ENCODE results near the gene ZMIZ2. TPM values are rescaled to one million over a fixed set of nuclear protein-coding genes. Genes with fewer than 3 reads are reported as not detected.

Gene ZMIZ2
- total and polyA plus RNA-seq, 2 experiments from 2014 or later = 15.5 to 46.1 TPM

DNA sequence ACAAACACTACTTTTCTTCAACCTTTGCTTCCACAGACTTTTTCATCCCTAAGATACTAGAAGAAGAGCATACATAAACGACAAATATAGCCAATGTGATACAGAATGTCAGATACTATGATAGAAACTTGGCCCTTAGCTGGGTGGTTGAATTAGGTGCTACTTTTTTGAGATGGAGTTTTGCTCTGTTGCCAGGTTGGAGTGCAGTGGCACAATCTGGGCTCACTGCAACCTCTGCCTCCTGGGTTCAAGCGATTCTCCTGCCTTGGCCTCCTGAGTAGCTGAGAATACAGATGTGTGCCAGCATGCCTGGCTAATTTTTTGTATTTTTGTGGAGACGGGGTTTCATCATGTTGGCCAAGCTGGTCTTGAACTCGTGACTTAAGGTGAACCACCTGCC lies 51.3 kb downstream of the ZMIZ2 start:
- Histone ChIP-seq H3K4me3 (no peak overlapping the region), H3K4me2 (no peak overlapping the region), H3K27ac (ENCODE audit: low read depth) (peak overlapping the region; percentile 87), H3K79me2 (replicated peaks; ENCODE audit: insufficient read depth) (peaks cover 50% of the 10 kb centered on the region), H3K4me1 (ENCODE audit: insufficient read depth) (peaks cover 14% of the 10 kb centered on the region), H2AFZ (no peak overlapping the region), H3K36me3 (ENCODE audit: insufficient read depth) (peaks cover 58% of the 10 kb centered on the region), H3K9me2 (ENCODE audit: insufficient read depth) (no peaks in the 10 kb centered on the region), H3K27me3 (ENCODE audit: insufficient read depth) (no peaks in the 10 kb centered on the region), H4K20me1 (replicated peaks; ENCODE audit: insufficient read depth) (peaks cover 53% of the 10 kb centered on the region), H3F3A (replicated peaks; ENCODE audit: low read depth) (peaks cover 69% of the 10 kb centered on the region)
- H3K36me3 Mint-ChIP-seq (ENCODE audit: low read depth) = peaks cover 81% of the 10 kb centered on the region
- H3K27me3 Mint-ChIP-seq (ENCODE audit: insufficient read depth, low read depth, poor library complexity) = peaks cover 35% of the 10 kb centered on the region
- TF ChIP-seq NANOG (IDR thresholded peaks at IDR 0.05; ENCODE audit: borderline replicate concordance) (no peak), EZH2 (IDR thresholded peaks at IDR 0.05; ENCODE audit: low read depth, unreplicated experiment) (no peak), POLR2AphosphoS5 (IDR thresholded peaks at IDR 0.05; ENCODE audit: low read depth) (no peak), EZH2phosphoT487 (IDR thresholded peaks at IDR 0.05; ENCODE audit: unreplicated experiment) (no peak), ZNF114 (CRISPR knock-in tag; IDR thresholded peaks at IDR 0.05) (no peak), STAT1 (IDR thresholded peaks at IDR 0.05; ENCODE audit: unreplicated experiment) (no peak), ZNF331 (CRISPR knock-in tag; IDR thresholded peaks at IDR 0.05; ENCODE audit: low read depth) (no peak), JUNB (IDR thresholded peaks at IDR 0.05; ENCODE audit: unreplicated experiment) (no peak), REST (IDR thresholded peaks at IDR 0.05; ENCODE audit: unreplicated experiment) (no peak)
- TF ChIP-seq, protein P1, sequence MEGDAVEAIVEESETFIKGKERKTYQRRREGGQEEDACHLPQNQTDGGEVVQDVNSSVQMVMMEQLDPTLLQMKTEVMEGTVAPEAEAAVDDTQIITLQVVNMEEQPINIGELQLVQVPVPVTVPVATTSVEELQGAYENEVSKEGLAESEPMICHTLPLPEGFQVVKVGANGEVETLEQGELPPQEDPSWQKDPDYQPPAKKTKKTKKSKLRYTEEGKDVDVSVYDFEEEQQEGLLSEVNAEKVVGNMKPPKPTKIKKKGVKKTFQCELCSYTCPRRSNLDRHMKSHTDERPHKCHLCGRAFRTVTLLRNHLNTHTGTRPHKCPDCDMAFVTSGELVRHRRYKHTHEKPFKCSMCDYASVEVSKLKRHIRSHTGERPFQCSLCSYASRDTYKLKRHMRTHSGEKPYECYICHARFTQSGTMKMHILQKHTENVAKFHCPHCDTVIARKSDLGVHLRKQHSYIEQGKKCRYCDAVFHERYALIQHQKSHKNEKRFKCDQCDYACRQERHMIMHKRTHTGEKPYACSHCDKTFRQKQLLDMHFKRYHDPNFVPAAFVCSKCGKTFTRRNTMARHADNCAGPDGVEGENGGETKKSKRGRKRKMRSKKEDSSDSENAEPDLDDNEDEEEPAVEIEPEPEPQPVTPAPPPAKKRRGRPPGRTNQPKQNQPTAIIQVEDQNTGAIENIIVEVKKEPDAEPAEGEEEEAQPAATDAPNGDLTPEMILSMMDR (conservative IDR thresholded peaks at IDR 0.05; ENCODE audit: low read depth in 2 of 2) = no peak
- TF ChIP-seq, protein P2, sequence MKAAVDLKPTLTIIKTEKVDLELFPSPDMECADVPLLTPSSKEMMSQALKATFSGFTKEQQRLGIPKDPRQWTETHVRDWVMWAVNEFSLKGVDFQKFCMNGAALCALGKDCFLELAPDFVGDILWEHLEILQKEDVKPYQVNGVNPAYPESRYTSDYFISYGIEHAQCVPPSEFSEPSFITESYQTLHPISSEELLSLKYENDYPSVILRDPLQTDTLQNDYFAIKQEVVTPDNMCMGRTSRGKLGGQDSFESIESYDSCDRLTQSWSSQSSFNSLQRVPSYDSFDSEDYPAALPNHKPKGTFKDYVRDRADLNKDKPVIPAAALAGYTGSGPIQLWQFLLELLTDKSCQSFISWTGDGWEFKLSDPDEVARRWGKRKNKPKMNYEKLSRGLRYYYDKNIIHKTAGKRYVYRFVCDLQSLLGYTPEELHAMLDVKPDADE (IDR thresholded peaks at IDR 0.05) = no peak
- H3K4me1 Mint-ChIP-seq = peaks cover 17% of the 10 kb centered on the region; the same call in 2 of the 3 replicates
- no peak overlapping the region; the same call in 1 of the 2 replicates for H3K27ac Mint-ChIP-seq
- DNase-seq (ENCODE audit: low spot score) (no peak), ATAC-seq (no peak)
- H3K9me3 Mint-ChIP-seq = peaks cover 3% of the 10 kb centered on the region; the same call in 2 of the 3 replicates
- peak overlapping the region; percentile 51 for H3K4me3 Mint-ChIP-seq

All from GM23338 (cell line).